ENCODE results near the gene OLFML2A.

GRCh38 chr9:124830593-124830992, 53.7 kb downstream of the OLFML2A start:
- TF ChIP-seq JUN (CRISPR knock-in tag; IDR thresholded peaks at IDR 0.05) (no peak), ATF3 (CRISPR knock-in tag; conservative IDR thresholded peaks at IDR 0.05) (no peak), CTCF (IDR thresholded peaks at IDR 0.05) (no peak), ZNF138 (CRISPR knock-in tag; conservative IDR thresholded peaks at IDR 0.05) (no peak)

Data from WTC11 (cell line).